ENCODE results near the gene KLHDC8B.

Gene KLHDC8B

DNA sequence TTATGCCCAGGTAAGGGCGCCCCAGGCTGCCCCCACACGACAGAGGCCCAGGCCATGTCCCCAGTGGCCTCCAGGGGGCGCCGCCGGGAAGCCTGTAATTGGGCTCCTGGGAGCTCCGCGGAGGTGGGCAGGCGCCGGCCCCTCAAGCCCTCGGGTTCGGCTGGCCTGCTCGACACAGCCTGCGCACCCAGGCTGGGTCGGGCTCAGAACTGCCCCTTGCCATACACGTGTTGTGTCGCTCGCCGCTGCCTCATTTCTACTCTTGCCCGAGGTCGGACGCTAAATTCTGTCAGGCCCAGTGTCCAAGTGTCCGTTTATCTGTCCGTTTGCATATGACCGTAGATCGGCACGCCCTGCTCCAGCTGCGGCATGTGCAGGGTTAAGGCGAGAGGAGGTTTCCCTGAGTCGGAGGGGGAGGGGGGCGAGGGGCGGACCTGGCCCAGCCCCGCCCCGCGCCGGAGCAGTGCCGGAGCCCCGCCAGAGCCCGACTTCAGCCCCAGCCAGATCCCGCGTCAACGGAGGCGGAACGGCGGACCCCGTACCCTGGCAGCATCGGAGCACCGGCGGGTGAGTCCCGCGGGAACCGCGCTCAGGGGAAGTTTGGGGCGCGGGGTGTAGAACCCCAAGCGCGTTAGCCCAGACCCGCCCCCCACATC, at the start of gene KLHDC8B:
Gene KLHDC8B (plus strand): TSS at position 480 of the 656 bp plus-strand sequence. CDS start 1,172 bp downstream, outside the sequence.
- DNase-seq (ENCODE audit: low read depth): peak; percentile 84

DNA sequence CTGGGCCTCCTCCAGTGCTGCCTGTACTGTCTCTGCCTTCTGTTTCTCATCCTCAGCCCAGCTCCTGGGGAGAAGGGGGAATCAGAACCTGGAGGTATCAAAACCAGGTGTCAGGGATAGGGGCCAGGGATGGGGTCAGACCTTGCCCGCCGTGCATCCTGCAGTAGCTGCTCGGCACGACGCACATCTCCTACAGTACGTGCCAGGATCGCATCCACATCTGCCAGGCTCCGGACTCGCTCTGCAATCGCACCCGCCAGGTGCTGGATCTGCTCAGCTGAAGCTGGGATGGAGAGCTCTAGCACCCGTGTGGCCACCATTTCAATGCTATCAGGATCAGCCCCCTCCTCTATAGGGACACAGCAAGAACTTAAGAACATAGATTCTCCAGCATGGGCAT, 49.4 kb upstream of the KLHDC8B start:
- no peak for DNase-seq (ENCODE audit: low read depth)

DNA sequence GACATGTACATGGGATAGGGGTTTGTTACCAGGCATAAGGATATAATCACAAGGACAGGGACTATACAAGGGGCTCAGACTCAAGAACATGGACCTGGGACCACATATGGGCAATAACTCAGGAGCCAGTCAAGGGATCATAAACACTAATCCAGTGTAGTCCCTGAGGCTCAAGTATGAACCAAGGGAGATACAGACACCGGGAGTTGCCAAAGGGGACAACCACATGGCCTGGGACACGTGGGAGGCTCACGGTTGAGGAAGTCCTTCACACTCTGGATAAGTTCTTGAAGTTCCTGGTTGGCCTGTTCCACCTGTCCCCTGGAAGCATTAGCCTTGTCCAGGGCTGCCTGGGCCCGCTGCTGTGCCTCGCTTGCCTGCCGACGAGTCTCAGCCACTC, 48.9 kb upstream of the KLHDC8B start:
- no peak for DNase-seq (ENCODE audit: low read depth)

DNA sequence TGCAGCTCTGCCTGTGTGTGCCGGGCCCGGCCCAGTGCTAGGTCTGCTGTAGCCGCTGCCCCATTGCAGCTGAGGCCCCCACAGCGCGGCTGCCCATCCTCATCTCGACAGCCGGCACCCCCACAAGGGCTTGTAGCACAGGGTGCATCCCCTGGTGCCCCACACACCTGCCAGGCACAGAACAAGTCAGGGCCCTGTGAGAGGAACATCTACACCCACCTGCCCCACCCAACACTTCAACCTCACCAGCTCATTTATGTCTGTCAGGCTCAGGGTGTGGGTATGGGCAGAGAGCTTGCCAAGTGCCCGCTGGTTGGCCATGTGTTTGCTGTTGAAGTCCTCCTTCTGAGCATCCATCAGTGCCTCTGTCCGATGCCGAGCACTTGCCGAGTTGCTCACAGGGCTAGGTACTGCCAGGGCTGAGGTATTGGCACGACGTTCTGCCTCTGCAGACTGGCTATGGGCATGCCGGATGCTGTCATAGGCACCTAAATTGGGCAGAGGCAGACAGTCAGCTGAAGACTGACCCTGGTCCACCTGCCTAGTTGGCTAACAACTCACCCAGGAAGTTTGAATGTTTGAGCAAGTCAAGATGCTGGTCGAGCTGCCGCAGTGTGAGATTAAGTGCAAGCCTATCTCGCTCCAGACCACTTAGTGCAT, 48.4 kb upstream of the KLHDC8B start:
- no peak for DNase-seq (ENCODE audit: low read depth)

DNA sequence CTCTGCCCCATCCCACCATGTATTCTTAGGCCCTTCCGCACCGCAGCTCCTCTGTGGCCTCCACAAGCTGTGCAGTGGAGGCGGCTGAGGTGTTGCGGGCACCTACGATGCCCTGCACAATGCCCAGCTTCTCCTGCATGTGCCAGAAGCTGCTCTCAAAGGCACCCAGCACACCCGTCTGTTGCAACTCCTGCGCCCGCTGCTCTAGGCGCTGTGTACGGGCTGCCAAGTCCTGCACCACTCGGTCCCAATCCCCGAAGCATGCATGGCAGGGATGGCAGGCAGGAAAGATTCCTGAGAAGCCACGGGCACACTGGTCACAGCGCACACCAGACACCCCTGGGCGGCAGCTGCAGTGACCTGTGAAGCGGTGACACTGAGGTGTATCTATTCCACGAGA, 47.7 kb upstream of the KLHDC8B start:
- no peak for DNase-seq (ENCODE audit: low read depth)

DNA sequence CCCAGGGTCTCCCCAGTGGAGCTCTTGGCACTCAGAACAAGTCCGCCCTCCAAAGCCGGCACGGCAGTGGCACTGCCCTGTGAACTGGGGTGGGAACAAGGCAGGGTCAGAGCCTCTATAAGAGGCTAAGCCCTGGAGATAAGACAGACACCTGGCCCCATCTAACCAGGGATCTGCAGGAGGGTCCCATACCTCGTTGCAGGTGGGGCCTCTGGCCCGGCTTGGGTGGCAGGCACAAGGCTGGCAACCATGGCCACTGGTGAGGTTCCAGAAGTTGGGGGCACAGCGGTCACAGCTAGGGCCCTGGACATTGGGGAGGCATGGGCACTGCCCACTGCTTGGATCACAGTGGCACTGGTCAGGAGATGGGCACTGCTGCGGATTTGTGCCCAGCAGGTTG, 47.2 kb upstream of the KLHDC8B start:
- no peak for DNase-seq (ENCODE audit: low read depth)

DNA sequence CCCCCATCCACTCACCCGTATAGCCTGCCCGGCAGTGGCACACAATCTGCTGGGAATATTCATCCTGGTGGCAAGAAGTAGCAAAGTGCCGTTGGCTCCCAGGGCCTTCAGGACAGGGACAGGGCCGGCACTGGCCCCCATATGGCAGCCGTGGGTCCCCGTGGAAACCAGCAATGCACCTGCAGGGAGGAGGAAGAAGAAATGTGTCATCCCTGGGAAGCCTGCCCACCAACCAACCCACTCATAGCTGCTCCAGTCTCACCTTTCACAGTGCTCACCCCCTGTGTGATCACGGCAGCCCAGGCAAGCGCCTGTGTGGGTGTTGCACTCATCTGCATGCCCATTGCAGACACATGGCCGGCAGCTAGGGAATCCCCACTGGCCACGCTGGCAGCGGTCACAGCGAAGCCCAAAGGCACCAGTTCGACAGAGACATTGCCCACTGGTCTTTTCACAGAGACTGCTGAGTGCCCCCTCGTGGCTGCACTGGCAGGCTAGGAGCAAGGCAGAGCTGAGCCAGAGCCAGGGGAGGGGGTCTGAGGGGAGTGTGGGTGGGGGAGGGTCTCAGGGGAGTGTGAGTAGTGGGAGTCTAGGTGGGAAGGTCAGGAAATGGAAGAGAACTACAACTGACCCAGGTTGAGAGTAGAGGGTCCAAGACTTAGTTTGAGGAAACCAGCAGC, 46.3 kb upstream of the KLHDC8B start:
- DNase-seq (ENCODE audit: low read depth): no peak

DNA sequence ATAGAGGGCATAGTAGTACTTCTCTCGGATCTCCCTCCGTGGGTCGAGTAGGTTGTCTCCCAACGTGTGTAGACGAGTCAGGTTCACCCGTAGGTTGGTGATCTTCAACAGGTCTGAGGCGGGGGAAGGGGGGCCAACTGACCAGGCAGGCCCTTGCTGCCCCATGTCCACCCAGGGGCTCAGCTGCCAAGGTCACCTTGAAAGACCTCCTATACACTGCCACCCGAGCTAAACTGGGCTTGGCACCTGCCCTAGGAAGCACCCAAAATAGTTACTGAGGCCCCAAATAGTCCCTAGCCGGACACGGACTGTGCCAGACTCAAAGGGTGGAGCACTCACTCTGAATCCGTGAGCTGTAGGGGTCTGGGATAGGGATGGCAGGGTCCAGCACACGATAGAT, 40.4 kb upstream of the KLHDC8B start:
- no peak for DNase-seq (ENCODE audit: low read depth)

DNA sequence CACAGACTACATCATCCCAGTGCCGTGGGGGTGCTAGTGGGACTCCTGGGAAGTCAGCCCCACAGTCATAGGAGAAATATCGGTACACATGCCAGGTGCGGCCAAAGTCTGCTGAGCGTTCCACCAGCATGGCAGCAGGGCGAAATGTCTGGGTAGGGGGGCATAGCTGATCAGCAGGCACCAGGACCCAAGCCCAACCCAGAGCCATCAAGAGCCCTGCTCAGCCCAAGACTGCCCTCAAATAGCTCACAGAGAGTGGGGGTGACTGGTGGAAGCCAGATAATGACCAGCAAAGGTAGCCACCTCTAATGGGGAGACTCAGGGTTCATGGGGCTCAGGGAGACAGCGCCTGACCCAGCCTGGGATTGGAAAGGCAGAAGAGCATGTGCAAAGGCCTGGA, 39.8 kb upstream of the KLHDC8B start:
- DNase-seq (ENCODE audit: low read depth): no peak

DNA sequence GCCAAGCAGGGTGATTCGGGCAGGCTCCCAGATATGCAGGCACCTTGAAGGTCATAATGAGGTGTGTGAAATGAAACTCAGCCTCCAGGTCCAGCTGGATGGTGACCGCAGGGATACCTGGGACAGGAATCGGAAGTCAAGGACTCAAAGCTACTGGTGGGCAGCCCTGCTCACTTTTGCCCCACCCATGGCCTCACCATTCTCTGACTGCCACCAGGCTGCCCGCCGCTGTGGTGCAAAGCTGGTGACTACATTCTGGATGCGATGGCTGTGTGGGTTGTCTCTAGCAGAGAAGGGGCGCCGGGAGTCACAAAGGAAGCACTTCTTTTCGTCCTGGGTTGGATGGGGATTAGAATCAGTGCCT, 39.3 kb upstream of the KLHDC8B start:
- DNase-seq (ENCODE audit: low read depth): no peak

DNA sequence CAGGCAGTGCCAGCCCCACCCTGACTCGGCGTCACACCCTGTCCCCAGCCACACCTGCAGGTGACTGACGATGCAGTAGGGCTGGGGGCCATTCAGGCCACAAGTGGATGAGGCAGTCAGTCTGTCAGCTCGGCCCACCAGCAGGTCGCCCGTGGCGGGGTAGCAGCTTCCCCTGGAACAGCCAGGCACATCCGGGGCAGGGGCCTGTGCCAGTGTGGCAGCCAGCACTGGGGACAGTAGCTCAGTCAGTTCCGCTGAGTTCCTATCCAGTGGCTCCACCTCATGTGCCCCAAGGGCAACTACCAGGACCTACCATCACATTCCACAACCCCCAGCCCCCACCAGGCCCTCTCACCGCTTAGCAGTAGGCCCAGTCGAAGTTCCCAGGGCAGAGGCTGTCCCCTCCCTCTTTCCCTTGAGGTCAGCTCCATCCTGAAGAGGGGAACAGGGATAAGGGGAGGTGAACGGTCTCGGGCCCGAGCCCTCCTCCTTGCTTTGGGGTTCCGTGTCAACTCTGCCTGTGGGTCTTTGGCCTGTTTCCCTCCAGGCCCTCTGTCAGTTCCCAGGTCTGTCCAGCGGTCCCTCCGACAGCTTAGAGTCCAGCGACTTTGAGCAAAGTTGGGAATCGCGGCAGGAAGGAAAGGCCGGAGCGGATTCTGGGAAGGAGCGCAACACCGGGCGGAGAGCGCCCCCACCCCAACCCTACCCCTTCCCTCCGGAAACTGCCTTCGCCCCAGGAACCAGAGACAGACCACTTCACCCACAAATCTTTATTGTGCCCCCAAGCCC, 38.8 kb upstream of the KLHDC8B start, which contains the start of gene LAMB2:
Gene LAMB2 (minus strand): TSS at position 614 of the 789 bp plus-strand sequence. CDS start 183 bp downstream, at position 431.
- DNase-seq (ENCODE audit: low read depth): peak; percentile 81

DNA sequence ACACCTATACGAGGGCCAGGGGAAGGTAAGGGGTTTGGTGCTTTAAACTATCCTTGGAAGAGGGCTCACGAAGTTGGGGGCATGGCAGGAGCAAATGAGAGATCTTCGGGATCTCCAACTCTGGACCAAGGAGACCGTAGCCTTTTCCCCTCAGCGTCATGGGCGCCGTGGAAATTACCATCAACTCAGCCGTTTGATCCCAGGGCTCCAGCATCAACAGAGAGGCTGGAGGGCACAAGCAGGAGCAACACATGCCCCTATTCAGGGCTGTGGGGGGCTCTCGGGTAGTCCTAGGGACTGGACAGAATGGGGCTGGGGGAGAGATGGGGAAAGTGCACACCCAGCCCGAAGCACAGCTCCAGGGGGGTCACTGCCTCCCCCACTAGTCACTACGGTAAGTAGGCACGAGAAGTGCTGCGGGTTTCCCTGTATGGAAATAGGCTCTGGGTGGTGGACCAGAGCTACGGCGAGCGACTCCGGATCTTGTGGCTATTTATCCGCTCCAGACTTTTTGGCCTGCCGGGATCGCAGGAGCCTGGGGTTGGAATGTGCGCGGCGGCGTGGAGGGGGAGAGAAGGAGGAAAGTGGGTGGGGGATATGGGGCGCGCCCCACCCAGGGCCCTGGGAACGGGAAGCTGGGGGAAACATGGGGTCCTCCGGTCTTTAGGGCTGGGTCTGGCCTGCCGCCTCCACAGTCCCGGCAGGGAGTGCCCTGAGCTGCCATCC, 38.0 kb upstream of the KLHDC8B start:
- DNase-seq (ENCODE audit: low read depth): peak; percentile 91

DNA sequence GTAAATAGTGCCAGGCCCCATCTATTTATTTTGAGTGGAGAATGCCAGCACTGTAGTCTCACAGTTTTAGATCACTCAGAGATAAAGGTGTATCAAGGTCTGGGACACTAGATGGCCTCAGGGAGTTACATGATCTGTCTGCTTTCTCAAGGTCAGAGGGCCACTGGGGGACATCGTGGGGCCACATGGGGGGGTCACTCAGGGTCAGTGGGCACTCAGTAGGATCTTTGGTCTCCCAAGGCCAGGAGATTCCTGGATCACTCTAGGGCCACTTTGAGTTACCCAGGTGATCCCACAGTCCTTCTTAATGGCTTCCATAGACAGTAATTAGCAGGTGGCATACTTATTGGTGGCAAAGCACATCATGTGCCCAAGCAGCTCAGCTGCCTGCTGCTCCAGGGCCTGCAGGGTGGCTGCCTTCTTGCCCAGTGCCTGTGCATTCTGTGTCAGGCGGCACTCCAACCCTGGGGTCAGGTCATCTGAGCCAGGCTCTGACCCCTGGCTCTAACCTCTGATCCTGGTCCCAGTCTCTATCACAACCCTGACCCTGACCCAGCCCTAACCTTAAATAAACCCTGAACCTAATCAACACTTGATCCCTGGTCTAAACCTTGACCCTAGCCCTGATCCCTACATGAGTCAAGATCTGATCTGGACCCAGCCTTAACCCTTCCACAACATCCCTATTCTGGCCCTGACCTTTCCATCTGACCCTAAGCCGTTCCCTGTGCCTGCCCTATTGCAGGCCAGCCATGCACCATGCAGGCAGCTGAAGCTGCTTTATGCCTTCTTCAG, 36.7 kb upstream of the KLHDC8B start:
- DNase-seq (ENCODE audit: low read depth): no peak

DNA sequence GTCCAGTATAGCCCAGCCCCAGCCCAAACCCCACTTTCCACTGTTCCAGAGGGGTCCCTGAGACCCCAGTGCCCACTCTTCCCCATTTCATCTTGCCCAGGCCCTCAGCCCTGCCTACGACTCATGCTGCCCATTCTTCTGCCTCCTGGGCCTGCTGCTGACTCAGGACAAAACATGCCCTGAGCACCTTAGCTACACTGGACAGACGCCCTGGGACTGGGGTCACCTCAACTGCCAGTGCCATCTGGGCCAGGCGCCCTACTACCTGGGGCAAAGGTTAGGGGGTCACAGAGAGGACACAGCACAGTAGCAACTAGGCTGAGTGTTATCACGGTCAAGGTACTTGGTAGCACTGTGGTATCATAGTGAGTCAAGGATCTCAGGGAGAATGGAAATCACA, 35.9 kb upstream of the KLHDC8B start:
- DNase-seq (ENCODE audit: low read depth): no peak

DNA sequence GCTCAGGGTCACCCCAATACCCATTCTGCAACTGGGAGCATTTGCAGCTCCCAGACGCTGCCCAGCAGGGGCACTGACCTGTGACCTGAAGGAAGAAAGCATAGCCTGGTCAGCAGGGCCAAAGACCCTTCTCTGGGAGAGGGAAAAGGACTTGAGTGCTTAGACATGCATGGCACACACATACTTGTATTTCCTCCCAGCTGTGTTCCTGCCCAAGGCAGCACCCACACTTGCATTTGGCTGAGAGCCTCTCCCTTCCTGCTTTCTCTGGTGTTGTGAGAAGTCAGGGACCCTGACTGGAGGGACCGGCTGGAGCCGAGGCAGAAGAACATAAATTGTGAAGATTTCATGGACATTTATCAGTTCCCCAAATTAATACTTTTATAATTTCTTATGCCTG, 31.3 kb upstream of the KLHDC8B start:
- no peak for DNase-seq (ENCODE audit: low read depth)

DNA sequence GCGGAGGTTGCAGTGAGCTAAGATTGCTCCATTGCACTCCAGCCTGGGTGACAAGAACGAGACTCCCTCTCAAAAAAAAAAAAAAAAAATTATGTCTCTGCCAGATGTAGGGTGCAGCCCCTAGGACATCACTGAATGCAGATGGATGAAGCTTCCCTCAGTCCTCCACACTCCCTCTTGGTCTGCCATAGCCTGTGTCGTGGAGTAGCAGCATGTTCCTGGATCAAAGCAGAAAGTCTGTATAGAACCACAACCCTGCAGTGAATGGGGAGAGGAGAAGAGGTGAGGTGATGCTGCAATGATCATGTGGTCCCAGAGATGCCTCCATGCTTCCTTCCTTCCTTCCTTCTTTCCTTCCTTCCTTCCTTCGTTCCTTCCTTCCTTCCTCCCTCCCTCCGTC, 23.2 kb upstream of the KLHDC8B start:
- DNase-seq (ENCODE audit: low read depth): no peak

DNA sequence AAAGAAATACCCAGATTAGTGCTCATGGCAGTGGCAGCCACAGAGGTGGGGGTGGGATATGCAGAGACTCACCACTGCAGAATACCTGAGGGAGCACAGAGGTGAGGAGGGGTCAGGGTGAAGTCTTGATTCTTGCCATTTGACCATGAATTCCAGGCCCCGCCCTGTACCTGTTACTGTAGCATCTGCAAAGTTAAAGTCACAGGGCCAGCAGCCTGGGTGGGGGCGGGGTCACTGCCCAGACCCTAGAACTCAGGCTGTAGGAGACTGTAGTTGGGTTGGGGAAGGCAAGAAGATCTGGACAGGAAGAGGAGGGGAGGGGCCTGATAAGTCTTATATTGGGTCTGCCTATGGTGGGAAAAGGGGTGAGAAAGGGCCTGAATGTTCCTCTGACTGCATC, 19.8 kb upstream of the KLHDC8B start:
- DNase-seq (ENCODE audit: low read depth): no peak

DNA sequence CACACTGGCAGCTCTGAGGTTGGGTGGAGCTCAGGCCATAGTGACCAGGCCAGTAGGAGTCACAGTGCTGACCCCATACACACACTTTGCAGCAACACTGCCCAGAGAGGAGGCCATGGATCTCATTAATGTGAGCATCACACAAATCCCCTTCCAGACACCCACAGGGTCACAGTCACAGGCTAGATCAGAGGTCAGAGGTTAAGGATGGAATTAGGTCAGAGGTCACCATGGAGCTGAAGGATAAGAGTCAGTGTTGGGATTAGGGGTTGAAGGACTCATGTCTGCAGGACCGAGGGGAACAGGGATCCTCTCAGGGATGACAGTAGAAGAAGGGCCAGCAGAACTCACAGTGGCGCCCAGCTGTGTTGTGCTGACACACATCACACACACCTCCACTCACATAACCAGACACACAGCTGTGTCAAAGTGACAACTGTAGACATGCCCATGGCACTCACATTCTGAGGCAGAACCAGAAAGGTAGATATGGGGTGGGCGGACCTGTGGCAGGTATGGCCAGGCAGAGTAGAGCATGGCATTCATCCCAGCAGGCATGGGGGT, 18.0 kb upstream of the KLHDC8B start:
- DNase-seq (ENCODE audit: low read depth): no peak

DNA sequence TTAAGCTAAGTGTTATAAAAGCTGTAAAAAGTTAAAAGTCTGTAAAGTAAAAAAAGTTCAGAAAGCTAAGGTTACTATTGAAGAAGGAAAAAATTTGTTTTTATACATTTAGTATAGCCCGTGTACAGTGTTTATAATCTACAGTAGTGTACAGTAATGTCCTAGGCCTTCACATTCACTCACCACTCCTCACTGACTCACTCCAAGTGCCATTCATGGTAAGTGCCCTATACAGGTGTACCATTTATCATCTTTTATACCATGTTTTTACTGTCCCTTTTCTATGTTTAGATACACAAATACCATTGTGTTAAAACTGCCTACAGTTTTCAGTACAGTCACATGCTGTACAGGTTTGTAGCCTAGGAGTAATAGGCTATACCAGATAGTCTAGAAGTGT, 14.1 kb upstream of the KLHDC8B start:
- no peak for DNase-seq (ENCODE audit: low read depth)

DNA sequence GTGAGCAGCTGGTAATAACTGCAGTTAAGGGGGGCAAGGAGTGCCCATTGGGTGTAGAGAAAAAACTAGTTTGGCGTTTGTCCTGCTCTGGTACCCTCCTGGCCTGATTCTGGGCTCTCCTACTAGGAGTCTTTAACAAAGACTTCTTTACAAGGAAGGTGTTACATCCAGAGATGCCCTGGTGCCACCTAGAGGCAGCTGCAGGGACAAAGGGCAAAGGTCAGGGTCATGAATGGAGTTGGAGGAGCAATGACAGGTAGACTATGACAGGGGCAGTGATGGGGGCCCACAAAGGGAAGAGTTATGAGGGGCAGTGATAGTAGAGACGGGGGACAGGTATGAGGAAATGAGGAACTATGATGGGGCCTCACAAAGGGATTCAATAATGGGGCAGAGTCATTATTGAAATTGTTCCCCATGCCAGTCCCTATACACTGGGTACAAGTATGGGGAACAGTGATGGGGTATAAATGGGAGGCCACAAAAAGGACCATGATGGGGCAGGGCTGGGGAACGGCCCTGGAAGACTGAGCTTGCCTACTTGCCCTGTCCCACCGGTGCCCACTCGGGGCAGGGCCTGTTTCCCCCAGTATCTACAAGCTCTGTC, 13.2 kb upstream of the KLHDC8B start:
- DNase-seq (ENCODE audit: low read depth): no peak

Data from fibroblast of gingiva (primary cell).